Gastrocnemius medialis (tissue), 4 donors: ENCODE data around the gene PSMD14.

ENCODE experiments used
- POLR2A ChIP-seq, 2 donors: fragments of 450-650 bp; IDR thresholded peaks; one replicate each; pipeline ENCODE4 v1.6.1; 2017; ENCODE audit warnings: antibody characterized with exemption in 2 of 2, mild to moderate bottlenecking in 2 of 2, moderate library complexity in 2 of 2
- TF ChIP-seq, protein P1 (sequence below), 5 experiments: fragments of 450-650 bp in 3 of 5; fragments of 200-600 bp in 2 of 5; sonication (generic) in 2 of 5; IDR thresholded peaks in 4 of 5; conservative IDR thresholded peaks in 1 of 5; 1 replicate in 4 of 5; 2 replicates in 1 of 5; pipeline ENCODE4 v1.5.1; 2016 to 2019; ENCODE audit warnings: antibody characterized with exemption in 5 of 5, mild to moderate bottlenecking in 3 of 5, moderate library complexity in 3 of 5

DNA sequence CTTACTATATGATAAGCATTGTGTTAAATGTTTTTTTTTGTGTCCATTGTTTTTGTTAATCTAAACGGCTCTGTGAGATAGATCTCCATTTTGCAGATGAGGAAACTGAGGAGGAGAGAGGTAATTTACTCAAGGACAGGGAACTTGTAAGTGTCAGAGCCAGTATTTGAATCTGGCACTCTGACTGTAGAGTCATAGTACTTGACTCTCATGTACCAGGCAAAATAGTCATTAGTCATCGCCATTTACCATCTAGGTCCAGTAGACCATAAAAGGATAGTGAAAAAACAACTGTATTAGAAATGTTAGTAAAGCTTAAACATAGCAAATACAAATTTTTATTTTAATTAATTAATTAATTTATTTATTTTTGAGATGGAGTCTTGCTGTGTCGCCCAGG is 4.8 kb downstream of the PSMD14 start:
- TF ChIP-seq POLR2A (IDR thresholded peaks at IDR 0.05): no peak
- TF ChIP-seq, protein P1, sequence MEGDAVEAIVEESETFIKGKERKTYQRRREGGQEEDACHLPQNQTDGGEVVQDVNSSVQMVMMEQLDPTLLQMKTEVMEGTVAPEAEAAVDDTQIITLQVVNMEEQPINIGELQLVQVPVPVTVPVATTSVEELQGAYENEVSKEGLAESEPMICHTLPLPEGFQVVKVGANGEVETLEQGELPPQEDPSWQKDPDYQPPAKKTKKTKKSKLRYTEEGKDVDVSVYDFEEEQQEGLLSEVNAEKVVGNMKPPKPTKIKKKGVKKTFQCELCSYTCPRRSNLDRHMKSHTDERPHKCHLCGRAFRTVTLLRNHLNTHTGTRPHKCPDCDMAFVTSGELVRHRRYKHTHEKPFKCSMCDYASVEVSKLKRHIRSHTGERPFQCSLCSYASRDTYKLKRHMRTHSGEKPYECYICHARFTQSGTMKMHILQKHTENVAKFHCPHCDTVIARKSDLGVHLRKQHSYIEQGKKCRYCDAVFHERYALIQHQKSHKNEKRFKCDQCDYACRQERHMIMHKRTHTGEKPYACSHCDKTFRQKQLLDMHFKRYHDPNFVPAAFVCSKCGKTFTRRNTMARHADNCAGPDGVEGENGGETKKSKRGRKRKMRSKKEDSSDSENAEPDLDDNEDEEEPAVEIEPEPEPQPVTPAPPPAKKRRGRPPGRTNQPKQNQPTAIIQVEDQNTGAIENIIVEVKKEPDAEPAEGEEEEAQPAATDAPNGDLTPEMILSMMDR (IDR thresholded peaks at IDR 0.05 in 4 of 5, conservative IDR thresholded peaks at IDR 0.05 in 1 of 5): no peak
